Liver (tissue), 9 donors: ENCODE measurements around the gene CCDC92B. TPM values are rescaled to one million over a fixed set of nuclear protein-coding genes. Genes with fewer than 3 reads are reported as not detected.

Source experiments
- DNase-seq: peaks from one replicate; pipeline ENCODE4 v3.0.0-alpha.2; 2017; ENCODE audit warnings: low spot score
- H3K27ac ChIP-seq, 2 donors: one replicate each; pipeline ENCODE4 v1.7.0; 2013; ENCODE audit warnings: inconsistent platforms in 2 of 2, low read length in 2 of 2, control low read depth in 1 of 2, low read depth in 1 of 2, mild to moderate bottlenecking in 1 of 2
- H3K27me3 ChIP-seq, 4 donors: one replicate each; pipeline versions ENCODE4 v1.6.1 to v1.7.0; 2013; ENCODE audit warnings: low read length in 3 of 4, inconsistent platforms in 1 of 4, mild to moderate bottlenecking in 1 of 4, moderate library complexity in 1 of 4; ENCODE audit not compliant: control insufficient read depth in 4 of 4, insufficient read depth in 4 of 4
- H3K36me3 ChIP-seq, 4 donors: one replicate each; pipeline versions ENCODE4 v1.6.1 to v1.7.0; 2013; ENCODE audit warnings: low read length in 3 of 4, mild to moderate bottlenecking in 3 of 4, low read depth in 1 of 4, moderate library complexity in 1 of 4; ENCODE audit not compliant: control insufficient read depth in 4 of 4, insufficient read depth in 3 of 4
- H3K4me1 ChIP-seq, 4 donors: one replicate each; pipeline versions ENCODE4 v1.6.1 to v1.7.0; 2013; ENCODE audit warnings: low read length in 3 of 4, mild to moderate bottlenecking in 3 of 4, moderate library complexity in 1 of 4; ENCODE audit not compliant: control insufficient read depth in 4 of 4, insufficient read depth in 4 of 4
- H3K4me3 ChIP-seq, 3 donors: one replicate each; pipeline versions ENCODE4 v1.6.1 to v1.7.0; 2013; ENCODE audit warnings: low read length in 3 of 3, control low read depth in 1 of 3, low read depth in 1 of 3, mild to moderate bottlenecking in 1 of 3
- H3K9ac ChIP-seq, 2 donors: one replicate each; pipeline ENCODE4 v1.7.0; 2013; ENCODE audit warnings: low read length in 2 of 2, mild to moderate bottlenecking in 2 of 2, moderate library complexity in 2 of 2, control low read depth in 1 of 2, low read depth in 1 of 2
- H3K9me3 ChIP-seq, 4 donors: one replicate each; pipeline versions ENCODE4 v1.6.1 to v1.7.0; 2013; ENCODE audit warnings: low read length in 3 of 4; ENCODE audit not compliant: control insufficient read depth in 4 of 4
- ATF3 ChIP-seq: IDR thresholded peaks from 2 replicates; pipeline ENCODE4 v1.6.1; 2016; ENCODE audit warnings: antibody characterized with exemption
- EGR1 ChIP-seq, 2 donors: IDR thresholded peaks; 2 replicates each; pipeline ENCODE4 v1.6.1; 2016 to 2018; ENCODE audit warnings: antibody characterized with exemption in 2 of 2, low read depth in 2 of 2
- FOXA1 ChIP-seq: IDR thresholded peaks from 2 replicates; pipeline ENCODE4 v1.6.1; 2016; ENCODE audit warnings: antibody characterized with exemption
- GABPA ChIP-seq, 2 donors: IDR thresholded peaks in 1 of 2; conservative IDR thresholded peaks in 1 of 2; 2 replicates each; pipeline ENCODE4 v1.6.1; 2016; ENCODE audit warnings: antibody characterized with exemption in 2 of 2, mild to moderate bottlenecking in 1 of 2, moderate library complexity in 1 of 2
- HNF4A ChIP-seq, 2 donors: conservative IDR thresholded peaks; 2 replicates each; pipeline ENCODE4 v1.6.1; 2016; ENCODE audit warnings: antibody characterized with exemption in 2 of 2, mild to moderate bottlenecking in 2 of 2
- HNF4G ChIP-seq: IDR thresholded peaks from 2 replicates; pipeline ENCODE4 v1.6.1; 2016; ENCODE audit warnings: antibody characterized with exemption
- JUND ChIP-seq, 2 donors: IDR thresholded peaks; 2 replicates each; pipeline ENCODE4 v1.6.1; 2016; ENCODE audit warnings: antibody characterized with exemption in 2 of 2
- MAX ChIP-seq: IDR thresholded peaks from 2 replicates; pipeline ENCODE4 v1.6.1; 2016; ENCODE audit warnings: antibody characterized with exemption
- NR2F2 ChIP-seq: IDR thresholded peaks from 2 replicates; pipeline ENCODE4 v1.6.1; 2016; ENCODE audit warnings: antibody characterized with exemption
- RAD21 ChIP-seq, 2 donors: IDR thresholded peaks; 2 replicates each; pipeline ENCODE4 v1.6.1; 2016; ENCODE audit warnings: antibody characterized with exemption in 2 of 2, mild to moderate bottlenecking in 2 of 2
- RXRA ChIP-seq, 2 donors: IDR thresholded peaks; 2 replicates each; pipeline ENCODE4 v1.6.1; 2017 to 2018; ENCODE audit warnings: antibody characterized with exemption in 2 of 2, mild to moderate bottlenecking in 1 of 2
- ZBTB33 ChIP-seq: IDR thresholded peaks from 2 replicates; pipeline ENCODE4 v1.6.1; 2016; ENCODE audit warnings: antibody characterized with exemption
- WGBS: extraction: QIAGEN DNeasy Blood & Tissue Kit; methylation state at CpG from one replicate; pipeline ENCODE4 v1.1.7; 2013; 5-methylcytosine and 5-hydroxymethylcytosine counted together
- polyA plus RNA-seq, 2 donors: library from polyadenylated mRNA; stranded (reverse) in 1 of 2; unstranded in 1 of 2; fragments of 200-250 nt in 1 of 2; fragments of >200 nt in 1 of 2; fragmentation: Nextera tagmentation in 1 of 2; extraction: Ambion mirVana in 1 of 2; gene quantifications; one replicate each; pipeline versions ENCODE4 v1.2.1 to v1.2.3, GENCODE V29; 2013 to 2015
- total RNA-seq, 2 donors: library from RNA; depleted of rRNA; stranded (reverse); fragments of >200 nt; gene quantifications; one replicate each; pipeline ENCODE4 v1.2.3, GENCODE V29; 2014
- TF ChIP-seq, protein P1 (sequence below): fragments of 150-350 bp; IDR thresholded peaks from 2 replicates; pipeline ENCODE4 v1.5.1; 2017; ENCODE audit warnings: improper control_type of control experiment, low read depth, low read length; ENCODE audit not compliant: missing input control
- donor health status: healthy.
- donor health status: healthy.
- donor health status: healthy.
- donor health status: healthy.
- donor health status: healthy.

CCDC92B gene
- total and polyA plus RNA-seq, 4 donors = not detected

DNA sequence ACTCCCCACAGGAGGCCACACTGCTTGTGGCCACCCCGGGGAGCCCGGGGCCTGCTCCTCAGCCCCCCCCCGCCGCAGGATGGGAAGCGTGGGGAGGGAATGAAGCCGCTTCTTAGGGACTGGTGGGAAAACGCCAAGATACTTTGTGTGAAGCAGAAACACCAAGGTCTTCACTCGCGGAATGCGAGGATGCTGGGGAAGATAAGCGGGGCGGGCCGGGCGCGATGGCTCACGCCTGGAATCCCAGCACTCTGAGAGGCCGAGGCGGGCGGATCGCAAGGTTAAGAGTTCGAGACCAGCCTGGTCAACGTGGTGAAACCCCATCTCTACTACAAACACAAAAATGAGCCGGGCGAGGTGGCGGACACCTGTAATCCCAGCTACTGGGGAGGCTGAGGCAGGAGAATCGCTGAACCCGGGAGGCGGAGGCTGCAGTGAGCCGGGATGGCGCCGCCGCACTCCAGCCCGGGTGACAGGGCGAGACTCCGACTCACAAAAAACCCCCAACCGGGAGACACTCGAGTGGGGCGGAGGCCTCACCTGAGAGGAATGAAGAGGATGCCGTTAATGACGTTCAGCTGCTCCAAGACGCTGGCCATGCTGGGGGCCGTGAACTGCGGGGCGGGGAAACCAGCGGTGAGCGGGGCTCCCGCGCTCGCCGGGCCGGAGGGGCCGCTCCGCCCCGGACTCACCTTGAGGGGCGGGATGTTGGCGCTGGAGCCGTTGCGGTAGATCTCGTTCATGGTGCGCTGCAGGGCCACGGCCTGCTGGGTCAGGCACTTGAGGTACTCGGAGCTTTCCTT, 58.2 kb downstream of the CCDC92B start:
- no peak overlapping the region for H3K9ac ChIP-seq
- H3K36me3 ChIP-seq = peaks cover 23 to 55% (median 38%) of the 10 kb centered on the region in 4 donors
- no peak for DNase-seq
- TF ChIP-seq RAD21 (IDR thresholded peaks at IDR 0.05) (no peak), EGR1 (IDR thresholded peaks at IDR 0.05; ENCODE audit: low read depth in 2 of 2) (no peak), MAX (no peak), ZBTB33 (no peak), RXRA (IDR thresholded peaks at IDR 0.05) (no peak), ATF3 (no peak), NR2F2 (no peak), JUND (IDR thresholded peaks at IDR 0.05) (no peak), FOXA1 (no peak), HNF4A (conservative IDR thresholded peaks at IDR 0.05) (no peak), HNF4G (no peak), GABPA (IDR thresholded peaks at IDR 0.05 in 1 of 2, conservative IDR thresholded peaks at IDR 0.05 in 1 of 2) (no peak)
- TF ChIP-seq, protein P1, sequence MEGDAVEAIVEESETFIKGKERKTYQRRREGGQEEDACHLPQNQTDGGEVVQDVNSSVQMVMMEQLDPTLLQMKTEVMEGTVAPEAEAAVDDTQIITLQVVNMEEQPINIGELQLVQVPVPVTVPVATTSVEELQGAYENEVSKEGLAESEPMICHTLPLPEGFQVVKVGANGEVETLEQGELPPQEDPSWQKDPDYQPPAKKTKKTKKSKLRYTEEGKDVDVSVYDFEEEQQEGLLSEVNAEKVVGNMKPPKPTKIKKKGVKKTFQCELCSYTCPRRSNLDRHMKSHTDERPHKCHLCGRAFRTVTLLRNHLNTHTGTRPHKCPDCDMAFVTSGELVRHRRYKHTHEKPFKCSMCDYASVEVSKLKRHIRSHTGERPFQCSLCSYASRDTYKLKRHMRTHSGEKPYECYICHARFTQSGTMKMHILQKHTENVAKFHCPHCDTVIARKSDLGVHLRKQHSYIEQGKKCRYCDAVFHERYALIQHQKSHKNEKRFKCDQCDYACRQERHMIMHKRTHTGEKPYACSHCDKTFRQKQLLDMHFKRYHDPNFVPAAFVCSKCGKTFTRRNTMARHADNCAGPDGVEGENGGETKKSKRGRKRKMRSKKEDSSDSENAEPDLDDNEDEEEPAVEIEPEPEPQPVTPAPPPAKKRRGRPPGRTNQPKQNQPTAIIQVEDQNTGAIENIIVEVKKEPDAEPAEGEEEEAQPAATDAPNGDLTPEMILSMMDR = no peak
- no peaks in the 10 kb centered on the region for H3K4me1 ChIP-seq
- 96% methylated on average over 62 of the region's 62 CpGs for WGBS
- no peaks in the 10 kb centered on the region for H3K27me3 ChIP-seq
- H3K9me3 ChIP-seq = no peaks in the 10 kb centered on the region
- no peak overlapping the region for H3K4me3 ChIP-seq
- H3K27ac ChIP-seq = no peak overlapping the region

GRCh38 chr17:2690165-2691068, 59.0 kb downstream of the CCDC92B start:
- H3K36me3 ChIP-seq = peaks cover 16 to 46% (median 32%) of the 10 kb centered on the region in 4 donors
- no peak overlapping the region for H3K27ac ChIP-seq
- H3K27me3 ChIP-seq = no peaks in the 10 kb centered on the region
- H3K4me3 ChIP-seq = no peak overlapping the region
- no peaks in the 10 kb centered on the region for H3K9me3 ChIP-seq
- WGBS = 90% methylated on average over 55 of the region's 55 CpGs
- H3K9ac ChIP-seq = no peak overlapping the region
- no peak for TF ChIP-seq EGR1 (IDR thresholded peaks at IDR 0.05; ENCODE audit: low read depth in 2 of 2)
- no peak for TF ChIP-seq GABPA (IDR thresholded peaks at IDR 0.05 in 1 of 2, conservative IDR thresholded peaks at IDR 0.05 in 1 of 2)
- no peak for TF ChIP-seq HNF4A (conservative IDR thresholded peaks at IDR 0.05)
- H3K4me1 ChIP-seq = no peaks in the 10 kb centered on the region
- no peak for DNase-seq
